Placental pericyte (primary cell): ENCODE data around the gene VEGFB. TPM values are rescaled to one million over a fixed set of nuclear protein-coding genes. Genes with fewer than 3 reads are reported as not detected.

Experiments used
- total RNA-seq: library from RNA; depleted of rRNA; stranded (reverse); fragments of >200 nt; gene quantifications from 2 replicates; pipeline ENCODE4 v1.2.3, GENCODE V29; 2012

The VEGFB gene
- total RNA-seq, 1 donor, result 29.3 TPM

Other genes with a start within 250 kb of the VEGFB start
- 38.7 and 55.8 TPM in 2 replicates for gene OTUB1, start 248.1 kb upstream of the VEGFB start, total RNA-seq
- 0.44 TPM in 1 of 2 replicates, not detected in the other for gene FLRT1, start 198.7 kb upstream of the VEGFB start, total RNA-seq
- 4.3 and 15.8 TPM in 2 replicates for gene MACROD1, start 68.5 kb upstream of the VEGFB start, total RNA-seq
- 244 and 265 TPM in 2 replicates for gene STIP1, start 48.4 kb upstream of the VEGFB start, total RNA-seq
- 3.9 and 10.2 TPM in 2 replicates for gene FERMT3, start 27.9 kb upstream of the VEGFB start, total RNA-seq
- gene TRPT1, start 8.4 kb upstream of the VEGFB start, total RNA-seq, result 47.5 and 50.7 TPM in 2 replicates
- gene NUDT22, start 8.3 kb upstream of the VEGFB start, total RNA-seq, result 71.6 and 79.7 TPM in 2 replicates
- 7.6 and 7.7 TPM in 2 replicates for gene DNAJC4, start 4.0 kb upstream of the VEGFB start, total RNA-seq
- 35.2 and 94.5 TPM in 2 replicates for gene FKBP2, start 6.5 kb downstream of the VEGFB start, total RNA-seq
- 141 and 291 TPM in 2 replicates for gene PPP1R14B, start 12.4 kb downstream of the VEGFB start, total RNA-seq
- gene PLCB3, start 16.9 kb downstream of the VEGFB start, total RNA-seq, result 27.6 and 105 TPM in 2 replicates
- 63.9 and 69.3 TPM in 2 replicates for gene BAD, start 50.1 kb downstream of the VEGFB start, total RNA-seq
- 14.7 and 18.0 TPM in 2 replicates for gene GPR137, start 51.3 kb downstream of the VEGFB start, total RNA-seq
- under 0.01 TPM in 1 of 2 replicates, not detected in the other for gene KCNK4, start 56.7 kb downstream of the VEGFB start, total RNA-seq
- gene CATSPERZ, start 65.8 kb downstream of the VEGFB start, total RNA-seq, result 0.44 TPM in 1 of 2 replicates, not detected in the other
- gene ESRRA, start 70.9 kb downstream of the VEGFB start, total RNA-seq, result 23.2 and 36.2 TPM in 2 replicates
- gene TRMT112, start 83.0 kb downstream of the VEGFB start, total RNA-seq, result 167 and 197 TPM in 2 replicates
- 124 and 331 TPM in 2 replicates for gene PRDX5, start 83.5 kb downstream of the VEGFB start, total RNA-seq
- 0.66 and 1.4 TPM in 2 replicates for gene CCDC88B, start 105.6 kb downstream of the VEGFB start, total RNA-seq
- 38.3 and 101 TPM in 2 replicates for gene RPS6KA4, start 124.6 kb downstream of the VEGFB start, total RNA-seq